OCI-LY3 (cell line): ENCODE measurements around the gene CTNNB1.

Experiments
- EZH2phosphoT487 ChIP-seq: fragments of 200-600 bp; shearing (Covaris generic); IDR thresholded peaks from 2 replicates; pipeline ENCODE4 v1.6.1; 2018; ENCODE audit warnings: antibody characterized with exemption, mixed run types, low read depth
- TF ChIP-seq, protein P1 (sequence below): fragments of 200-600, 300-600 bp; sonication (generic); IDR thresholded peaks from 2 replicates; pipeline ENCODE4 v1.5.1; 2014; ENCODE audit warnings: antibody characterized with exemption, low read length, low read depth

DNA sequence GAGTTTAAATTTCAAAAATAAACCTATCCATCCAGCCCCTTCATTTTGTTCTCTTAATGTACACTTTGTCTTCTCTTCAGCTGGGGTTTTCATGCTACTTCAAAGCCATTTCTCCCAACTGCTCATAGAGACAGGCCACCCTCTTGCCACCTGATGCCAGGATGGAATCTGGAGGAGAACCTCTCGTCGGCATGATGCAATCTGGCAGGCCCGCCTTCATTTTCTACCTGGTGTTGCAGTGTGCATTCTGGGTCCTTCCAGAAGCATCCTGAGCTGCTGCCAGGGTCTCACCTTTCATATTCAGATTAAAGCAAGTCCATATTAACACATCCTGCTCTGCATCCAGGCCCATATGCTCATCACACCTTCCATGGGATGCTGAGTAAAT, 60.8 kb downstream of the CTNNB1 start:
- TF ChIP-seq, protein P1, sequence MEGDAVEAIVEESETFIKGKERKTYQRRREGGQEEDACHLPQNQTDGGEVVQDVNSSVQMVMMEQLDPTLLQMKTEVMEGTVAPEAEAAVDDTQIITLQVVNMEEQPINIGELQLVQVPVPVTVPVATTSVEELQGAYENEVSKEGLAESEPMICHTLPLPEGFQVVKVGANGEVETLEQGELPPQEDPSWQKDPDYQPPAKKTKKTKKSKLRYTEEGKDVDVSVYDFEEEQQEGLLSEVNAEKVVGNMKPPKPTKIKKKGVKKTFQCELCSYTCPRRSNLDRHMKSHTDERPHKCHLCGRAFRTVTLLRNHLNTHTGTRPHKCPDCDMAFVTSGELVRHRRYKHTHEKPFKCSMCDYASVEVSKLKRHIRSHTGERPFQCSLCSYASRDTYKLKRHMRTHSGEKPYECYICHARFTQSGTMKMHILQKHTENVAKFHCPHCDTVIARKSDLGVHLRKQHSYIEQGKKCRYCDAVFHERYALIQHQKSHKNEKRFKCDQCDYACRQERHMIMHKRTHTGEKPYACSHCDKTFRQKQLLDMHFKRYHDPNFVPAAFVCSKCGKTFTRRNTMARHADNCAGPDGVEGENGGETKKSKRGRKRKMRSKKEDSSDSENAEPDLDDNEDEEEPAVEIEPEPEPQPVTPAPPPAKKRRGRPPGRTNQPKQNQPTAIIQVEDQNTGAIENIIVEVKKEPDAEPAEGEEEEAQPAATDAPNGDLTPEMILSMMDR = no peak
- TF ChIP-seq EZH2phosphoT487 = no peak
